Measurements from ENCODE around the gene POP4. TPM values are rescaled to one million over a fixed set of nuclear protein-coding genes. Genes with fewer than 3 reads are reported as not detected.

POP4 gene
- total and polyA plus RNA-seq, 2 donors from 2014 or later: 60.5 to 87.9 TPM

GRCh38 chr19:29563486-29564101, 42.5 kb upstream of the POP4 start:
- intact Hi-C loops (cut with DNase I): no loop called here
- FAIRE-seq: no peak
- Histone ChIP-seq H3K9ac (ENCODE audit: low read length in 3 of 3) (no peak overlapping the region), H3K27ac (ENCODE audit: low read depth in 2 of 2, low read length in 2 of 2) (no peak overlapping the region), H3K27me3 (ENCODE audit: control insufficient read depth, insufficient read depth, low read length) (no peaks in the 10 kb centered on the region), H3K36me3 (ENCODE audit: control insufficient read depth in 2 of 3, insufficient read depth in 3 of 3, low read length in 3 of 3) (no peaks in the 10 kb centered on the region), H3K4me1 (ENCODE audit: control insufficient read depth in 2 of 3, insufficient read depth in 2 of 3, low read depth in 1 of 3, low read length in 3 of 3) (no peaks in the 10 kb centered on the region), H3K4me3 (ENCODE audit: low read length in 3 of 3) (no peak overlapping the region), H3K9me3 (ENCODE audit: control insufficient read depth in 2 of 3, insufficient read depth in 1 of 3, low read length in 3 of 3) (peaks cover 0 to 3% (median 0%) of the 10 kb centered on the region in 3 donors)
- no peak for TF ChIP-seq CTCF (IDR thresholded peaks at IDR 0.05; ENCODE audit: borderline replicate concordance, extremely low read depth, insufficient read depth)
- peak in 3 of 5 donors; percentile 37 to 48 (median 46) for DNase-seq

DNA sequence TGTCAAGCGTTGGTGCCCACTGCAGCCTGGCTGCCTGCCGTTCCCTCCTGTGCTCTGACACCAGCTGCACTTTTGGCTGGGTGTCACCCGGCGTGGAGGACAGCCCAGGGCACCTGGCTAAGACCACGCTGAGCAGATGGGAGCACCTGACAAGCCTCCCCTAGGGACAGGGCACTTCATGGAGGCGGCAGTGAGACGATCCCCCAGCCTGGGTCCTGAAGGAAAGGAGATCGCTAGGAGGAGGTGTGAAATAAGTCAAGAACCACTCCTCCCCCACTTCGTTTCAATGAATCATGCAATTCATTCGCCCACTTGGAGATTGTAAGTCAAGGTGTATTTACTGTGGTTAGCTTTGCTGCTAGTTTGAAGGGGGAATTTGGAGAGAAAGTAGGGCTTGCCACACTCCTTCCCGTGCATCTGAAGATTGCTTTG, 41.5 kb upstream of the POP4 start:
- Histone ChIP-seq H3K27ac (ENCODE audit: low read depth in 2 of 2, low read length in 2 of 2) (no peak overlapping the region), H3K9me3 (ENCODE audit: control insufficient read depth in 2 of 3, insufficient read depth in 1 of 3, low read length in 3 of 3) (peaks cover 0 to 3% (median 0%) of the 10 kb centered on the region in 3 donors), H3K4me1 (ENCODE audit: control insufficient read depth in 2 of 3, insufficient read depth in 2 of 3, low read depth in 1 of 3, low read length in 3 of 3) (no peaks in the 10 kb centered on the region), H3K4me3 (ENCODE audit: low read length in 3 of 3) (no peak overlapping the region), H3K36me3 (ENCODE audit: control insufficient read depth in 2 of 3, insufficient read depth in 3 of 3, low read length in 3 of 3) (no peaks in the 10 kb centered on the region), H3K9ac (ENCODE audit: low read length in 3 of 3) (no peak overlapping the region), H3K27me3 (ENCODE audit: control insufficient read depth, insufficient read depth, low read length) (no peaks in the 10 kb centered on the region)
- FAIRE-seq (no peak), DNase-seq (no peak)
- intact Hi-C loops (cut with DNase I): no loop called here
- TF ChIP-seq CTCF (IDR thresholded peaks at IDR 0.05; ENCODE audit: borderline replicate concordance, extremely low read depth, insufficient read depth): no peak

- no peak for DNase-seq
- H3K27ac ChIP-seq (ENCODE audit: low read depth in 2 of 2, low read length in 2 of 2): no peak overlapping the region
- no peaks in the 10 kb centered on the region for H3K27me3 ChIP-seq (ENCODE audit: control insufficient read depth, insufficient read depth, low read length)
- intact Hi-C loops (cut with DNase I): no loop called here
- no peak overlapping the region for H3K9ac ChIP-seq (ENCODE audit: low read length in 3 of 3)
- no peak for TF ChIP-seq CTCF (IDR thresholded peaks at IDR 0.05; ENCODE audit: borderline replicate concordance, extremely low read depth, insufficient read depth)
- no peak overlapping the region for H3K4me3 ChIP-seq (ENCODE audit: low read length in 3 of 3)
- H3K4me1 ChIP-seq (ENCODE audit: control insufficient read depth in 2 of 3, insufficient read depth in 2 of 3, low read depth in 1 of 3, low read length in 3 of 3): no peaks in the 10 kb centered on the region
- no peaks in the 10 kb centered on the region for H3K36me3 ChIP-seq (ENCODE audit: control insufficient read depth in 2 of 3, insufficient read depth in 3 of 3, low read length in 3 of 3)
- FAIRE-seq: no peak
- no peaks in the 10 kb centered on the region for H3K9me3 ChIP-seq (ENCODE audit: control insufficient read depth in 2 of 3, insufficient read depth in 1 of 3, low read length in 3 of 3)
Observed at GRCh38 chr19:29565171-29565570, 40.9 kb upstream of the POP4 start.

Data from kidney (tissue), 14 donors.